Rectal smooth muscle tissue (tissue), 1 donor: Measurements from ENCODE around the gene RMND5B.
A peak's percentile ranks its signal among the peaks of the same experiment; 100 is the strongest.

Experiments used
- H3K27ac ChIP-seq: one replicate; pipeline ENCODE4 v1.7.0; 2013; ENCODE audit warnings: low read depth, low read length, inconsistent platforms
- H3K27me3 ChIP-seq: one replicate; pipeline ENCODE4 v1.7.0; 2013; ENCODE audit warnings: low read length; ENCODE audit not compliant: control insufficient read depth, insufficient read depth
- H3K36me3 ChIP-seq: one replicate; pipeline ENCODE4 v1.7.0; 2013; ENCODE audit warnings: low read length; ENCODE audit not compliant: control insufficient read depth, insufficient read depth
- H3K4me1 ChIP-seq: one replicate; pipeline ENCODE4 v1.7.0; 2013; ENCODE audit warnings: low read length; ENCODE audit not compliant: control insufficient read depth, insufficient read depth
- H3K4me3 ChIP-seq: one replicate; pipeline ENCODE4 v1.7.0; 2013; ENCODE audit warnings: low read length
- H3K9ac ChIP-seq: one replicate; pipeline ENCODE4 v1.7.0; 2013; ENCODE audit warnings: low read length

RMND5B gene

DNA sequence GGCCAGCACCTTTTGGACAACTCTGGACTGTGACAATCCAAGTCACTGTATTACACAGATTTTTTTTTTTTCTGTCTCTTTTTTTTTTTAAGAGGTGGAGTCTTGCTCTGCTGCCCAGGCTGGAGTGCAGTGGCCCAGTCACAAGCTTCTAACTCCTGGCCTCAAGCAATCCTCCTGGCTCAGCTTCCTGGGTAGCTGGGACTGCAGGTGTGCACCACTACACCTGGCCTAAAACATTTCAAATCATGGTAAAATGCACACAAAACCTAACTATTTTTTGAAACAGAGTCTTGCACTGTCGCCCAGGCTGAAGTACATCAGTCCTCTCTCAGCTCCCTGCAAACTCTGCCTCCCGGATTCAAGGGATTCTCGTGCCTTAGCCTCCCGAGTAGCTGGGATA, 24.7 kb upstream of the RMND5B start:
- no peaks in the 10 kb centered on the region for H3K4me1 ChIP-seq

DNA sequence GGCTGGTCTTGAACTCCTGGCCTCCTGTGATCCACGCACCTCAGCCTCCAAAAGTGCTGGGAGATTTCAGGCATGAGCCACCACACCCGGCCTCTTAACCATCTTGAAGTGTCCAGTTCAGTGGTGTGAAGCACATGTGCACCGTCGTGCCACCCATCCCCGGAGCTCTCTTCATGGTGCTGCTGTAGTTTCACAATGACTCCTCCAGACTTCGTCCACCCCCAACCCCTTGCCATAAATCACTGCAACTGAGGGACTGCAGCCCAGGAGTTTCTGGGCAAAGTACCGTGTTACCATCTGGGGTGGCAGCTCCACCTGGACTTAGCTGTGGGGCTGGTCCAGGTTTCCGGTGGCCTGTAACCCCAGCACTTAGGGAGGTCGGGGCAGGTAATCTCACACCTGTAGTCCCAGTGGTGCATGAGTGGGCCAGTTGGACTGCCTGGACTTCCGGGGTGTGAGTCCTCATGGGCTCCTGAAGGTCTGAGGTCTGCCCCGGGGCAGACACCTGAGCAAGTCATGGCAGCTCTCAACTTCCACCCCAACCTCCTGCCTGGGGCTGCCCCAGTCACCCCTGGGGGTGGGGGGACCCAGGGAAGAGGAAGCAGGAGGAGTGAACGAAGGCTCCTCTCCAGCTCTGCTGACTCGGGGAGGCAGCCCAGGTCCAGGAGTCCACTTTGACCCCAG, 24.1 kb upstream of the RMND5B start:
- H3K4me3 ChIP-seq = no peak overlapping the region
- no peaks in the 10 kb centered on the region for H3K4me1 ChIP-seq
- no peaks in the 10 kb centered on the region for H3K36me3 ChIP-seq
- H3K27me3 ChIP-seq = no peaks in the 10 kb centered on the region
- no peak overlapping the region for H3K9ac ChIP-seq
- no peak overlapping the region for H3K27ac ChIP-seq

More for the DNA sequence above, 24.7 kb upstream of the RMND5B start:
- H3K27me3 ChIP-seq = no peaks in the 10 kb centered on the region
- H3K9ac ChIP-seq = no peak overlapping the region
- no peak overlapping the region for H3K4me3 ChIP-seq
- H3K27ac ChIP-seq = no peak overlapping the region
- no peaks in the 10 kb centered on the region for H3K36me3 ChIP-seq

DNA sequence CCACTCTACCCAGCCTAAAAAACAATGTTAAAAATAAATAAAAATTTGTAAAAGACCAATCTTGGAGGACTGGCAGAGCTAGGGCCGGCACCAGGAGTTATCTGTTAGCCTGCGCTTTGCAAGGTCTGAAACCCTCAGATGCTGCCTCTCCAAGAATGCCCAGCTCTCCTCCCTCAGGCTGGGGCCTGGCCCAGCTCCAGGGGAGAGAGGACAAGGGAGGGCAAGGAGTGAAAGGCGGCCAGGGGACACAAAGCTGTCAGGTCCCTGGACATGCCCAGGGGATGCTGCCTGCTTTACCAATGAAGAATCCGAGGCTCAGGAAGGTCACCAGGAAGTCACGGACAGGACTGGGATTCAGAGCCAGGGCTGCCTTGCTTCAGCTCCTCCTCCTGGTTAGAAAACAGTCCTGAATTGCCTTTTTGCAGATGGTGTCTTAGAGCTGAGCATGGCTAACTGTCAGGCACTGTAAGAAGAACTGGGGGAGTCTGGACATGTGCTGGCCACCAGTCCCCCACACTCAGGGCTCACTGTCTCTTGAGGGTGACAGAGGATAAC, 23.0 kb upstream of the RMND5B start:
- H3K27me3 ChIP-seq = no peaks in the 10 kb centered on the region
- H3K36me3 ChIP-seq = no peaks in the 10 kb centered on the region
- H3K4me3 ChIP-seq = no peak overlapping the region
- H3K9ac ChIP-seq = no peak overlapping the region
- H3K4me1 ChIP-seq = no peaks in the 10 kb centered on the region
- no peak overlapping the region for H3K27ac ChIP-seq

DNA sequence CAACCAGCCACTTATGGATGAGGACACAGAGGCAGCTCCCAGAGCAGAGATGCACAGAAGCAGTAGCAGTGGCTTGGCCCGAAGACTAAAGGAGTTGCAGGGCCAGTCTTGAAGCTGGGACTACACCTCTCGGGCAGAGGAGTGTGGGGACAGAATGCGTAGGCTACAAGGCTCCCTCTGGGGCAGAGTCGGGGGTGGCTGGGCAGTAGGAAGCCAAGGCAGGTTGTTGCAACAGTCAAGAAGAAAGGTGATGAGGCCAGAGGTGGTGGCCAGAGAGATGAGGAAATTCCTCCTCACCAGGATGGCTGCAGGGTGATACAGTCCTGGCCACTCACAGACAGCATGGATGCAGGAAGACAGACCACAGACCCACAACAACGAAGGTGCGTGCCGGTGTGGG, 22.4 kb upstream of the RMND5B start:
- Histone ChIP-seq H3K4me3 (no peak overlapping the region), H3K27ac (no peak overlapping the region), H3K4me1 (peaks cover 2% of the 10 kb centered on the region), H3K36me3 (no peaks in the 10 kb centered on the region), H3K27me3 (no peaks in the 10 kb centered on the region), H3K9ac (no peak overlapping the region)

DNA sequence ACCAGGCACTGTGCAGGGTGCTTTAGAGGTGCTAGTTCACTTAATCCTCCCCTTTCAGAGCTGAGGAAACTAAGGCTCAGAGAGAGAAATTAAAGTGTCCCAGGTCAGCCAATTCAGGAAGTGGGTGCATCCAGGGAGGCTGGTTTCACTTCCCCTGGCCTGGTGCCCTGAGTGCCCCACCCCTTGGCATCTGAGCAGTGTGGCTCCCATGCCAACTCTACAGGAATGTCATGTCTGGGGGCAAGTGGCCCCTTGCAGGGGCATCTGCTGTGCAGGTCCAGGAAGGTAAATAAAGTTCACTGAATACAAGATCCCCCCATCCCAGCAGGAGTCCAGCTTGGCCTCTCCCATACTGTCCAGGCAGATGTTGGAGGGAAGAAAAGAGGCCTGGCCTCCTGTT, 21.8 kb upstream of the RMND5B start:
- Histone ChIP-seq H3K4me3 (no peak overlapping the region), H3K27ac (no peak overlapping the region), H3K27me3 (no peaks in the 10 kb centered on the region), H3K9ac (no peak overlapping the region), H3K4me1 (peaks cover 2% of the 10 kb centered on the region), H3K36me3 (no peaks in the 10 kb centered on the region)

DNA sequence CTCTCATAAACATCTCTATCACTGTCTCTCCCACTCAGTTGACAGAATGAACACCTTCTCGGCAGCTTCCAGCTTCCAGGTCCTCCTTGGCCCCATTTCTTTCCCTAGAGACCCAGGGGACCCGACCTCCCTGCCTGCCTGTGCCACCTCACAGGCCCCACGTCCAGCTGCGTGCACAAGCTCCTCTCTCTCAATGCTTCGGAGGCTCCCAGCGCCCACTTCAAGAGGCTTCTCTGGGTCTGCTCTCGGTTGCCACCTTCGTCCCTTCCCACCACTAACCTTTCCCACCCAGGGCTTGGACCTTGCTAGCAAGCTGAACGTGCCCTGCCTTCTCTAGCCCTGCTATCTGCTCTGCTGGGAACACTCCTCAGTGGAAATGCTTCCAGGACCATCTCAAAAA, 20.3 kb upstream of the RMND5B start:
- Histone ChIP-seq H3K4me3 (no peak overlapping the region), H3K4me1 (peaks cover 2% of the 10 kb centered on the region), H3K27me3 (peaks cover 2% of the 10 kb centered on the region), H3K36me3 (no peaks in the 10 kb centered on the region), H3K9ac (no peak overlapping the region), H3K27ac (no peak overlapping the region)

DNA sequence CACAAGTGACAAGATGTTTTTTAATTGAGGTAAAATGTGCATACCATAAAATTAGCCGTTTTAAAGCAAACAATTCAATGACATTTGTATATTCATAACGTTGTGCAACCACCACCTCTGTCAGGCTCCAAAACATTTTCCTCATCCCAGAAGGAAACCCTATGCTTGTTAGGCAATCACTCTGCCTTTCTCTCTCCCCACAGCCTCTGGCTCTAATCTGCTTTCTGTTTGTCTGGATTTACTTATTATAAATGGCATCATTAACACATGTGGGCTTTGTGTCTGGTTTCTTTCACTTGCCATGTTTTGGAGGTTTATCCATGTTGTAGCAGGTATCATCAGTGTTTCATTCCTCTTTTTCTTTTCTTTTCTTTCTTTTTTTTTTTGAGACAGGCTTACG, 18.9 kb upstream of the RMND5B start:
- Histone ChIP-seq H3K27me3 (peaks cover 2% of the 10 kb centered on the region), H3K4me1 (peaks cover 2% of the 10 kb centered on the region), H3K36me3 (no peaks in the 10 kb centered on the region), H3K27ac (no peak overlapping the region), H3K4me3 (no peak overlapping the region), H3K9ac (no peak overlapping the region)

DNA sequence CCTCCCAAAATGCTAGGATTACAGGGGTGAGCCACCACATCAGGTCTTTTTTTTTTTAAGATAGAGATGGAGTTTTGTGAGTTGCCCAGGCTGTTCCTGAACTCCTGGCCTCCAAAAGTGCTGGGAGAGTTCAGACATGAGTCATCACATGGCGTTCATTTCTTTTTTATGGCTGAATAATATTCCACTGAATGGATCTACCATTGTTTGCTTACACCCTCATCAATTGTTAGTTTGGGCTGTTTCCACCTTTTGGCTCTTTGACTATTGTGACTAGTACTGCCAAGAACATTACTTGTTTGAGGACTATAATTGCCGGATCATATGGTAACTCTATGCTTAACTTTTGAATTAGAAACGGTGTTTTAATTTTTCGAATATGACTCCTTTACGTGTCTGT, 18.3 kb upstream of the RMND5B start:
- Histone ChIP-seq H3K36me3 (no peaks in the 10 kb centered on the region), H3K4me3 (no peak overlapping the region), H3K4me1 (peaks cover 2% of the 10 kb centered on the region), H3K27ac (no peak overlapping the region), H3K9ac (no peak overlapping the region), H3K27me3 (peaks cover 2% of the 10 kb centered on the region)

DNA sequence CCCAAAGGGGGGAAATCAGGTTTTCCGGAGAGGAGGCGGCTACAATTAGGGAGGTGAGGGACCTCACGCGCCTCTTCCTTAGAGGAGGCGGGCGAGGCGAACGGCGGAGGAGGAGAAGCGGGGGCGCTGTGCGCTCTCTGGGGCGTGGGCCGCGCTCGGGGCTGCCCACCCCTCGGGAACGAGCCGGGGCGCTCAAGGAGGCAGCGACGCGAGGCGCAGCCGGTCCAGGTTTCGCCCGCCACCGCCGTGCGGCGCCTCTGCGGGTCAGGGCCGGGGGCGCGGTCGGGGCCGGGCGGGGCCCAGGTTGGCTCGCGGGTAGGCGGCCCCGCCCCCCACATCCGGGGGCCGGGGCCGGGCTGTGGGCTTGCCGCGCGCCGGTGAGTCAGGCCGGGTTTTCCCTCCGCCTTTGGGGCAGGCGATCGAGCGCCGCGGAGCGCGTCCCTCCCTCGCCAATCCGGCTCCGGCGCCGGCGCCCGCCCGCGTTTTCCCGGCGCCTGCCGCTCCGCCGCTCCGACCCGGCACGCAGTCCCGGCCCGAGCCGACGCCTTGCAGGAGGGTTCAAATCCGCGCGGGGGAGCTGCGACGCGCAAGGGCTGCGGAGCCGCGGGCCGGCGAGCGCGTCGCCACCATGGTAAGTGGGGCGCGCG, 17.6 kb upstream of the RMND5B start, which contains the start of gene N4BP3:
Gene N4BP3, plus strand, starts transcription at position 392 of the 647 bp plus-strand sequence. CDS start 6,052 bp downstream, outside the sequence.
- Histone ChIP-seq H3K27me3 (peaks cover 2% of the 10 kb centered on the region), H3K9ac (no peak within 1 kb of the TSS), H3K36me3 (no peaks in the 10 kb centered on the region), H3K4me3 (peak within 1 kb of the TSS; percentile 52), H3K4me1 (peaks cover 2% of the 10 kb centered on the region), H3K27ac (no peak within 1 kb of the TSS)

DNA sequence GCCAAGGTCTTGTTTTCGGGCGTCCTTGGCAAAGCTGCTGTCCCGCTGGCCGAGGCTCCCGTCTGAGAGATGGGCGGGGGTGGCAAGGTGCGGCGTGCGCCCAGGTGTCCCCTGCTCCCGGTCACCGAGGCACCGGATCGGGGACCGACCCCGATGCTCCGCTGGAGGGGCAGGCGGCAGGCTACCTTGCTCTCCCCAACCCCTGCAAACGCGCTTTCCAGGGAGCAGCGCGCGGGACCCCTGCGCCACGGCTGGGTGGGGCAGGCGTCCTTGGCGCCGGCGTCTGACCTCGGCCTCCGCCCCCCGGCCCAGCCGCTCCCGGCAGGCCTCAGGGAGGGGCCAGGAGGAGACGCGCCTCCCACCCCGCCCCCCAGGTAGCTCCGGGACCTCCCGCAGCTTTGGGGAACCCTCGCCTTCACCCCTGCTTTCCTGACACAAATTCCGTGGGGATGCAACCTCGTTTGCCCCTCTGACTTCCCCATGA, 16.9 kb upstream of the RMND5B start:
- Histone ChIP-seq H3K36me3 (no peaks in the 10 kb centered on the region), H3K4me3 (peak overlapping the region; percentile 52), H3K27me3 (peaks cover 2% of the 10 kb centered on the region), H3K27ac (no peak overlapping the region), H3K9ac (no peak overlapping the region), H3K4me1 (peaks cover 2% of the 10 kb centered on the region)

DNA sequence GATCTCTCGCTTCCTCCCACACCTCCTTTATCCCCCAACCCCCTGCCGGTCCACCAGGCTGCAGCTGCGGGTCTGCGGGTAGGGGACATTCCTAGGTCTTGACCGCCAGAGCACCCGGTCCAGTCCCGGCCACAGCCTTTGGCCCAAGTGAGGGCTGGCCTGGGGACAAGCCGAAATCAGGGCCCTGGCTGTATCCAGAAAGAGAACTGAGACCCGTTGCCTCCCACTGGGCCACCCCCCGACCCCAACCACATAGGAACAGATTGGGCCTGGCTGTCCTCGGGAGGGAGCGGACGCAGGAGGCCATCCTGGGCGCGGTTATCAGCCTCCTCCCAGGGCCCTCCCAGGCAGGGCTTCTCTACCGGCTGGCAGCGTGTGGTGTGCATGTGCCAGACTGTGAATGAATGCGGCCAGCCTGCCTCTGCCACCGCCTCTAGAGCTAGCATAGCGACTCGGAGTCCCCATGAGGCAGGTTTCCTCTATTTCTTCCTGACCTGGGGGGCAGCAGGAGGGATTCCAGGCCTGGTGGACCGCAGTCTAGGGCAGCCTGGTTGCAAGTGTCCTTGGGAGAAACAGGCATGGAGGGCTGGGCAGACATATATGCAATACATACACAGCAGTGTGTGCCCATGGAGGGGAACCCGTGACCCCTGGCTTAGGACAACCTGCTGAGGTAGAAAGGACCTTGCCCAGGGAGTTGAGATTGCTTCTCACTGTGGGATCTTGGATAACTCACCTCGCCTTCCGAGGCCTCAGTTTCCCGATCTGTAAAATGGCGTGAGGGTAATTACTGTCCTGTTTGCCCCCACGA, 16.3 kb upstream of the RMND5B start:
- Histone ChIP-seq H3K27ac (no peak overlapping the region), H3K27me3 (peaks cover 2% of the 10 kb centered on the region), H3K9ac (no peak overlapping the region), H3K4me3 (peak overlapping the region; percentile 52), H3K36me3 (no peaks in the 10 kb centered on the region), H3K4me1 (peaks cover 2% of the 10 kb centered on the region)

DNA sequence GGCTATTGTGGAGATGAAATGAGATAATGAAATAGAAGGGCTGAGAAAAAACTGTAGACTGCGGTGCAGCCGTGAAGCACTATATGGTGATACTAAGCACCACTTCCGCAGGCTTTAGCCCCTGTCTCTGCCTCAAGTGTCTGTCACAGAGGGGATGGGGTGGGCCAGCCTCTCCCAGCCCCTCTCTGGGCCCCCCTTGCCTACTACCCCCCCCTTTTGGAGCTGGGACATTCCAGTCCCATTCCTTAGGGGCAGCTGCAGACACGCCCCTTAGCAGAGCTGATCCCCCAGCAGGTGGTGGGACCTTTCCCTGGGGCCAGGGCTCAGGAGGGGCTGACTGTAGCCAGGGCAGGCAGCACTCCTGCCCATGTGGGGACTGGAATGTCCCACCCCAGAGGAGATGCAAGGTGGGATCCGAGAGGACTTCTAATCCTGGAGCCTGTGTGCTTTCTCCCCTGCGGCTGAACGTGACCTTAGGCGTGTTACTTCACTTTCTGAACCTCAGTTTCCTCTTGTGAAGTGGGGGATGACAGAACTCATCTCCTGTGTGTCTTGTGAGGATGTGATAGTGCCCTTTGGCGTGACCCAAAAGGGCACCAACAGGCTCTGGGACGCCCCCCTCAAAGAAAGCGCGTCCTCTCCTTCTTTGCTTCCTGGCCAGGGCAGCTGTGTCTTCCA, 15.5 kb upstream of the RMND5B start:
- H3K27me3 ChIP-seq = peaks cover 2% of the 10 kb centered on the region
- H3K4me3 ChIP-seq = no peak overlapping the region
- H3K36me3 ChIP-seq = no peaks in the 10 kb centered on the region
- peaks cover 2% of the 10 kb centered on the region for H3K4me1 ChIP-seq
- H3K27ac ChIP-seq = no peak overlapping the region
- no peak overlapping the region for H3K9ac ChIP-seq
